CD4-positive, alpha-beta memory T cell (primary cell): ENCODE measurements around the gene SUPT20HL1. TPM values are rescaled to one million over a fixed set of nuclear protein-coding genes. Genes with fewer than 3 reads are reported as not detected.

ENCODE experiments used
- CTCF ChIA-PET: fragments of 350-600 bp; sonication (Branson Sonifier 250); formaldehyde crosslinking; loops from one replicate; lab custom pipeline; 2021; ENCODE audit warnings: inconsistent platforms; ENCODE audit not compliant: partially characterized antibody; lab: Charles Lee
- POLR2A ChIA-PET: fragments of 350-600 bp; sonication (Branson Sonifier 250); formaldehyde crosslinking; loops from one replicate; lab custom pipeline; 2021; ENCODE audit not compliant: partially characterized antibody; lab: Charles Lee
- DNase-seq, 5 donors: peaks; one replicate each; pipeline versions ENCODE4 v3.0.0 to v3.0.0-alpha.2; 2020 to 2022; ENCODE audit warnings: mixed read lengths in 1 of 5
- H3K27ac ChIP-seq: one replicate; pipeline ENCODE4 v1.7.0; 2013; ENCODE audit warnings: low read depth, low read length
- H3K27me3 ChIP-seq: 2 replicates; pipeline ENCODE4 v1.7.0; 2013; ENCODE audit warnings: mild to moderate bottlenecking, low read length, moderate library complexity; ENCODE audit not compliant: insufficient read depth
- H3K36me3 ChIP-seq: 2 replicates; pipeline ENCODE4 v1.7.0; 2013; ENCODE audit warnings: mild to moderate bottlenecking, low read length, moderate library complexity; ENCODE audit not compliant: insufficient read depth
- H3K4me1 ChIP-seq: 2 replicates; pipeline ENCODE4 v1.7.0; 2013; ENCODE audit warnings: mild to moderate bottlenecking, low read length, moderate library complexity; ENCODE audit not compliant: insufficient read depth
- H3K4me3 ChIP-seq, 2 donors: one replicate each; pipeline ENCODE4 v1.7.0; 2013; ENCODE audit warnings: low read length in 2 of 2, mild to moderate bottlenecking in 1 of 2
- H3K9me3 ChIP-seq, 2 donors: one replicate each; pipeline ENCODE4 v1.7.0; 2013; ENCODE audit warnings: low read length in 2 of 2, control low read depth in 1 of 2; ENCODE audit not compliant: control insufficient read depth in 1 of 2
- H3K27ac Mint-ChIP-seq, 7 donors: one replicate each; pipeline ENCODE4 v1.8.0; 2020 to 2021; ENCODE audit warnings: mixed read lengths in 7 of 7, mild to moderate bottlenecking in 6 of 7, inconsistent platforms in 3 of 7, moderate library complexity in 3 of 7
- H3K27me3 Mint-ChIP-seq, 2 donors: one replicate each; pipeline ENCODE4 v1.8.0; 2020 to 2021; ENCODE audit warnings: mixed read lengths in 2 of 2
- H3K36me3 Mint-ChIP-seq, 2 donors: one replicate each; pipeline ENCODE4 v1.8.0; 2020 to 2021; ENCODE audit warnings: mixed read lengths in 2 of 2, inconsistent platforms in 1 of 2, mild to moderate bottlenecking in 1 of 2
- H3K4me1 Mint-ChIP-seq, 4 donors: one replicate each; pipeline ENCODE4 v1.8.0; 2020 to 2021; ENCODE audit warnings: mixed read lengths in 4 of 4, mild to moderate bottlenecking in 1 of 4
- H3K4me3 Mint-ChIP-seq, 8 donors: one replicate each; pipeline ENCODE4 v1.8.0; 2020 to 2021; ENCODE audit warnings: mixed read lengths in 8 of 8, mild to moderate bottlenecking in 7 of 8, moderate library complexity in 6 of 8, inconsistent platforms in 3 of 8
- H3K9me3 Mint-ChIP-seq, 8 donors: one replicate each; pipeline ENCODE4 v1.8.0; 2020 to 2021; ENCODE audit warnings: mixed read lengths in 8 of 8, mild to moderate bottlenecking in 5 of 8, inconsistent platforms in 3 of 8, moderate library complexity in 1 of 8
- intact Hi-C: fragments of 100-400 bp; cut with micrococcal nuclease; formaldehyde crosslinking; loops from one replicate; pipeline ENCODE4 v1.15.1; 2023
- polyA plus RNA-seq, 2 donors: library from polyadenylated mRNA; unstranded; fragments of 300-500 nt; fragmentation: Illumina TruSeq; gene quantifications; one replicate each; pipeline ENCODE4 v1.2.3, GENCODE V29; 2021
- total RNA-seq, 2 experiments: library from RNA; stranded (reverse); gene quantifications; one replicate each; pipeline ENCODE4 v1.2.3, GENCODE V29; 2021

The SUPT20HL1 gene
- total and polyA plus RNA-seq, 4 experiments from 2014 or later: not detected

GRCh38 chrX:24396236-24396930 is 35.9 kb downstream of the SUPT20HL1 start:
- no peak for DNase-seq
- no peaks in the 10 kb centered on the region for H3K27me3 ChIP-seq
- Mint-ChIP-seq H3K9me3 (no peaks in the 10 kb centered on the region), H3K36me3 (no peaks in the 10 kb centered on the region), H3K4me3 (no peak overlapping the region), H3K4me1 (peaks cover 0 to 6% (median 2%) of the 10 kb centered on the region in 4 donors), H3K27me3 (peaks cover 3 to 7% of the 10 kb centered on the region in 2 donors), H3K27ac (no peak overlapping the region)
- H3K27ac ChIP-seq: no peak overlapping the region
- H3K4me3 ChIP-seq: no peak overlapping the region
- POLR2A ChIA-PET: interaction anchor here (0.9 to 2.7 kb wide), 4 partner anchors 69 to 102 kb away, joined by 4 to 24 read pairs (median 5); partner anchors contain the start of gene PDK3
- H3K4me1 ChIP-seq: no peaks in the 10 kb centered on the region
- no peaks in the 10 kb centered on the region for H3K9me3 ChIP-seq
- intact Hi-C loops: loop anchor here (1.0 kb wide), 1 partner anchor 83 kb away; no protein-coding TSS in a partner anchor
- H3K36me3 ChIP-seq: no peaks in the 10 kb centered on the region
- CTCF ChIA-PET: interaction anchor here (0.5 to 9.3 kb wide), 27 partner anchors 8 to 163 kb away, joined by 3 to 319 read pairs (median 5); partner anchors contain the start of gene PDK3

DNA sequence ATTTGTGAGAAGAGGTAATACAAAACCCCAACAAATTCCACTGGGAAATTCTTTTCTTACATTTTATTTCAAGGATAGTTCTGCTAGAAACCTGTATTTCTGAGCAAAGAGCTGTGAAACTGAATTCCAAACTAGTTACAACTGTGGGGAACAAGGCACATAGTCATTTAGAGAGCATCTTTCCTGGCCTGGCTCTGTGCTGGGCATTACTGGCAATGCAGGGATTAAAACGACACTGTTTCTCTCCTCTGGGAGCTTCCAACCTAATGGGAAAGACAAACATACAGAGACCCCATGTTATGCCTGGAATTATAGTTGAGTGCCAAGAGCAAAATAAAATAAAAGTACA is 36.5 kb downstream of the SUPT20HL1 start:
- H3K27me3 ChIP-seq: no peaks in the 10 kb centered on the region
- no peak overlapping the region for H3K27ac ChIP-seq
- H3K36me3 Mint-ChIP-seq: no peaks in the 10 kb centered on the region
- H3K9me3 Mint-ChIP-seq: no peaks in the 10 kb centered on the region
- no peak overlapping the region for H3K4me3 ChIP-seq
- ChIA-PET POLR2A (interaction anchor here (2.7 kb wide), 1 partner anchor 101 kb away, joined by 24 read pairs; no protein-coding TSS in a partner anchor), CTCF (interaction anchor here (0.6 to 9.3 kb wide), 18 partner anchors 9 to 119 kb away, joined by 3 to 319 read pairs (median 5); no protein-coding TSS in a partner anchor)
- no peaks in the 10 kb centered on the region for H3K36me3 ChIP-seq
- no peaks in the 10 kb centered on the region for H3K4me1 ChIP-seq
- DNase-seq: no peak
- H3K27me3 Mint-ChIP-seq: peaks cover 3 to 5% of the 10 kb centered on the region in 2 donors
- no peak overlapping the region for H3K4me3 Mint-ChIP-seq
- H3K4me1 Mint-ChIP-seq: peaks cover 0 to 6% (median 2%) of the 10 kb centered on the region in 4 donors
- intact Hi-C loops: loop anchor here (1.0 kb wide), 1 partner anchor 82 kb away; no protein-coding TSS in a partner anchor
- H3K9me3 ChIP-seq: no peaks in the 10 kb centered on the region
- H3K27ac Mint-ChIP-seq: no peak overlapping the region

DNA sequence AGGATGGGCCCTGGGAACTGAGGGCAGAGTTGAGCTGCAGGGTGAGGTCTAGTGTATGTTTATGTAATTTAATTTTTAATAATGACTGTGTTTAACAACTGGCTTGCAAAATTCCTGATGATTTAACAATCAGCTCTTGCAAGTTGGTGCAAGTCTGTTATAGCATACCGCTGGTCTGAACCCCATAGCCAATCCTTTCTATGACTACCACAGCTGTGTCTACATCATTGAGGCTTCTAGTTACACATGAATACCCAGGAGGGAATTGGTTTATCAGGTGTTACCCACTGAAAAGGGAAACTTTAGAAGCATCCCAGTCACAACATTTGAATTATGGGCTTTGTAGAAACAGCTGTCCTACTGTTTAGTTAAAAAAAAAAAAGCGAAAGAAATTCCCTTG is 38.3 kb downstream of the SUPT20HL1 start:
- DNase-seq: no peak
- Histone ChIP-seq H3K36me3 (no peaks in the 10 kb centered on the region), H3K27ac (no peak overlapping the region), H3K27me3 (no peaks in the 10 kb centered on the region), H3K4me3 (no peak overlapping the region), H3K9me3 (no peaks in the 10 kb centered on the region), H3K4me1 (no peaks in the 10 kb centered on the region)
- Mint-ChIP-seq H3K4me3 (no peak overlapping the region), H3K36me3 (no peaks in the 10 kb centered on the region), H3K9me3 (no peaks in the 10 kb centered on the region), H3K27ac (no peak overlapping the region), H3K4me1 (peaks cover 2 to 6% (median 5%) of the 10 kb centered on the region in 4 donors), H3K27me3 (peaks cover 0 to 3% of the 10 kb centered on the region in 2 donors)
- ChIA-PET CTCF (interaction anchor here (1.0 to 9.3 kb wide), 3 partner anchors 27 to 100 kb away, joined by 3 to 319 read pairs (median 5); no protein-coding TSS in a partner anchor), POLR2A (no interaction called here)
- intact Hi-C loops: no loop called here

GRCh38 chrX:24399550-24399949 is 39.1 kb downstream of the SUPT20HL1 start:
- peaks cover 4 to 6% (median 6%) of the 10 kb centered on the region in 4 donors for H3K4me1 Mint-ChIP-seq
- H3K27ac Mint-ChIP-seq: no peak overlapping the region
- no peaks in the 10 kb centered on the region for H3K36me3 ChIP-seq
- H3K36me3 Mint-ChIP-seq: no peaks in the 10 kb centered on the region
- no peaks in the 10 kb centered on the region for H3K9me3 Mint-ChIP-seq
- H3K4me3 Mint-ChIP-seq: no peak overlapping the region
- no peaks in the 10 kb centered on the region for H3K27me3 ChIP-seq
- DNase-seq: no peak
- no peaks in the 10 kb centered on the region for H3K4me1 ChIP-seq
- H3K4me3 ChIP-seq: no peak overlapping the region
- H3K27ac ChIP-seq: no peak overlapping the region
- no peaks in the 10 kb centered on the region for H3K9me3 ChIP-seq
- H3K27me3 Mint-ChIP-seq: no peaks in the 10 kb centered on the region
- CTCF ChIA-PET: interaction anchor here (9.3 kb wide), 1 partner anchor 100 kb away, joined by 319 read pairs; no protein-coding TSS in a partner anchor
- POLR2A ChIA-PET: no interaction called here
- intact Hi-C loops: no loop called here

DNA sequence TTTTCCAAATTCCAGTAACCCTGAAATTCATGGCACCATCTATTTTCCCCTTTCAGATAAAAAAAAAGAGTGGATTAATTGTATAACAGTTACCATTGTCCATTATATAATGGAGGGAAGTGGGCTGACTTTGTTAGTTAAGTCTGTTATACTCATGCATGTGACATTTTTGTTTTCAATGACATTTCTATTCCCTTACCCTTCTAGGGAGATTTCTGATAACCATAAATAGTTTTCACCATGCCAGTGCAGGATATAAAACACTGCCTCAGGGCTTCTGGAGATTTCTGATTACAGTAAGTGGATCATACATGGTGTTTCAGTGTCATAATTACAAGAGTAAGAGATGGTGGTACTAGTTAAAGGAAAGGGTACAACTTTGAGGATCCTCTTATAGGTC is 45.5 kb downstream of the SUPT20HL1 start:
- no peak for DNase-seq
- Mint-ChIP-seq H3K4me3 (no peak overlapping the region), H3K27ac (no peak overlapping the region), H3K27me3 (peaks cover 0 to 2% of the 10 kb centered on the region in 2 donors), H3K36me3 (no peaks in the 10 kb centered on the region), H3K9me3 (no peaks in the 10 kb centered on the region), H3K4me1 (peaks cover 0 to 4% (median 3%) of the 10 kb centered on the region in 4 donors)
- Histone ChIP-seq H3K36me3 (no peaks in the 10 kb centered on the region), H3K27ac (no peak overlapping the region), H3K4me3 (no peak overlapping the region), H3K4me1 (no peaks in the 10 kb centered on the region), H3K27me3 (no peaks in the 10 kb centered on the region), H3K9me3 (no peaks in the 10 kb centered on the region)
- CTCF ChIA-PET: interaction anchor here (2.3 to 2.6 kb wide), 2 partner anchors 10 to 92 kb away, joined by 7 read pairs; no protein-coding TSS in a partner anchor
- intact Hi-C loops: no loop called here
- POLR2A ChIA-PET: no interaction called here

Other genes starting within 250 kb of the SUPT20HL1 start
- 10 to 100 TPM; 69.5 to 72.2 TPM for gene ZFX, start 210.9 kb upstream of the SUPT20HL1 start, total RNA-seq
- gene ZFX, start 210.9 kb upstream of the SUPT20HL1 start, polyA plus RNA-seq: 10 to 100 TPM; 33.7 to 43.8 TPM
- gene SUPT20HL2, start 46.6 kb upstream of the SUPT20HL1 start, total RNA-seq: not detected
- gene SUPT20HL2, start 46.6 kb upstream of the SUPT20HL1 start, polyA plus RNA-seq: not detected
- 10 to 100 TPM; 30.3 to 31.1 TPM for gene PDK3, start 104.6 kb downstream of the SUPT20HL1 start, total RNA-seq
- gene PDK3, start 104.6 kb downstream of the SUPT20HL1 start, polyA plus RNA-seq: 10 to 100 TPM; 37.4 to 43.3 TPM